Measurements from ENCODE around the gene CABP7.

CABP7 gene

DNA sequence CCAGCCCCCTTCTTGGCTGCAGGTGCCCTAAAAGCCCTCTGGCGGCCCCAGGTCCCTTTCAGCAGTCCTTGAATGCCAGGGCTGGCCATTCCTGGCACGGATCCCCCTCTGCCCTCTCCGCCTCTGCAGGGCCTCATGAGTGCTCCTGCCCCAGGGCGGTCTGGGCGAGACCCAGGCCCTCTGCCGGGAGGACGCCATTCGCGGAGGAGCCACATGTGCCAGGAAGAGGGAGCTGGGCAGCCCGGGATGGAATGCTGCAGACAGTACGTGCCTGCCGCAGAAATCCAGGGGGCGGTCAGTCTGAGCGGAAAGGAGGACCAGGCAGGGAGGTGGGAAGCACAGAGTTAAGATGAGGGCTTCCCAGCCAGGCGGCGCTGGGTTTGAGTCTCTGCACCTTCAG lies 2.8 kb downstream of the CABP7 start:
- no peak for DNase-seq (ENCODE audit: low read depth in 2 of 2, low spot score in 1 of 2)

DNA sequence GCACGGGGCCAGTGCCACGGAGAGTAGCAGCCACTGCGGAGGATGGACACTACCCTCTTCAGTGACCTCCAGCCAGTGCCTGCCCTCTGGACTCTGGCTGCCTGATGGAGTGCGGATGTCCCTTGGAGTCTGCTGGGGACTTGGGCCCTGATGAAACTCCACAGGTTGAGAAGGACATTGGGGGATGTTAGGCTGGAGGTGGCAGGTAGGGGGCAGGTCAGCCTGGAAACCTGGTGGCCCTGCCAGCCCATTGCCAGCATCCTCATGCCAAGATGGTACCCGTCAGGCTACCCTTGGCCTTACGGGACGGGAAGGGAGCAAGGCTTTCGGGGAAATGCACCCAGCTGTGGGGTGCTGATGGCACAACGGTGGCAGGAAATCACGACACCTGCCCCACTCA lies 4.0 kb downstream of the CABP7 start:
- no peak for DNase-seq (ENCODE audit: low read depth in 2 of 2, low spot score in 1 of 2)

DNA sequence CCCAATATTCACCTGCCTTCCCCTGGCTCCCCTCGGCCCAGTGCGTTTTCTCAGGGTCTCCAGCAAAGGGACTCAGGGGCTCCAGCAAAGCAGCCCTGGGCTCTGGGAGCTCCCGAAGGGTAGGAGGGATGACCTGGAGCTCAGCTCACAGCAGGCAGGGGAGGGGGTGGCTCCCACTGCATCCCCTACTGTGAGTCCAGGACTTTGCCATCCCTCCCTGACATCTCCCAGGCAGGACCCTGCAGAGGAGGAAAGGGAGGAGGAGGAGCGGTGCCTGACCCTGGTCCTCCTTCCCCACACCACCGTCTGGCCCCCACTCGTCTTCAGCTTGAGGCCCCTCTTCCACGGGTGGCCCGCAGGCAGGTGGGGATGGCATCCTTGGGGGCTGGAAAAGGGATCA lies 5.0 kb downstream of the CABP7 start:
- no peak for DNase-seq (ENCODE audit: low read depth in 2 of 2, low spot score in 1 of 2)

DNA sequence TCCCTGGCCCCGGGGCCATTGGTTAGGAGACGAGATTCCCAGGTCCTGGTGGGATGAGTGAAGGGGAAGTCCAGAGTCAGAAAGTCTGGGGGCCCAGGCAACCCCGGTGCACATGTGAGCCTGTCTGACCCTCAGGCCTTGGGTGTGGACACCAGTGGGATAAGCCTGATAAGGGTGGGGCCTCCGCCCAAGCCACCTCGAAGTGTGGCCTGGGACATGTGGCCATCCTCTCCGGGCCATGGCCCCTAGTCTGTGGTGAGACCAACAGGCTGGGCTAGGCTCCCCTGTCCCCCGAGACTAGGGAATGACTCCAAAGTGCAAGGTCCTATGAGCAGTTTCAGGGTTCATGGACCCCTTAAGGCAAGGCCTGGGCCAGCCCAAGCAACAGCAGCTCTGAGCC lies 6.3 kb downstream of the CABP7 start:
- DNase-seq (ENCODE audit: low read depth in 2 of 2, low spot score in 1 of 2) = no peak

DNA sequence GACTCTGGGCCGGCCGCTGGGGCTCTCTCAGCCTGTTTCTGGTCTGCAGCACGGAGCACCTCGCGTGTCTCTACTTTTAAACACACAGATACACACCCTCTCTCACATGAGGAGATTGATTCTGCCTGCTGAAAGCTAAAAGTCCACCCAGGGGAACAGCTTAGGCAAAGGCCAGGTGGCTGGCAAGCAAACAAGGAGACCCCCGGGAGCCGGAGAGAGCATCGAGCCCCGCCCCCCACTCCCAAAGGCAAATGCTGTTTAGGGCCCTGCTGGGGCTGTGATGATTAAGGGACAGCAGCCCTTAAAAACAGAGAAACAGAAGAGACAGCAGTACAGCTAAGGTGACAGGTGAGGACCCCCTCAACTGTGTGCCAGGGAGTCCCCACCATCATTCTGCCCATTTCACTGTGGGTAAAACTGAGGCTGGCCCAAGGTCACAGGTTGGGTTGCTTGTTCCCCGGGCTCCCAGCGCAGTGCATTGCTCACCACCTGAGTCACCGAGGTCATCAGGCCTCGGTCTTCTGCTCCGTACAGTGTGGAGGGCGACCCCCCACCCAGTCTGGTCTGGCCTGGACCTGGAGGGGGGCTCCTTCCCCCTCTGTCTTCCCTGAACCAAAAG lies 6.8 kb downstream of the CABP7 start:
- DNase-seq (ENCODE audit: low read depth in 2 of 2, low spot score in 1 of 2) = no peak

DNA sequence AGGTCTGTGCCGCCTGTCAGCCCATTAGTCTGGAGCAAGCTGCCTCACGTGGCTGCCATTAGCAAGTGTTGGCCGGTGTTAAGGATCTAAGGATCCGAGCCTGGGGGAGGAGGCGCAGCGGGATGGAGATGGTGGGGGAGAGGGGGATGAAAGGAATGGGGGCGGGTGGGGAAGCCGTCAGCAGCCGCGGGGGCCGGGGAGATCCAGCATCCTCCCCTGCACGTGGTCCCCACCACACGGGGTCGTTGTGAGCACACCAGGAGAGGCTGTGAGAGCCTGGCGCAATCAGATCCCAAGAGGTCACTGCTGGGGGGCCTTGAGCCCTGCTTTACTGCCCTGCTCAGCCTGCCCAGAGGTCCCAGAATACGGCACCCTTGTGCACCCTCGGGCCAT lies 7.3 kb downstream of the CABP7 start:
- DNase-seq (ENCODE audit: low read depth in 2 of 2, low spot score in 1 of 2) = no peak

DNA sequence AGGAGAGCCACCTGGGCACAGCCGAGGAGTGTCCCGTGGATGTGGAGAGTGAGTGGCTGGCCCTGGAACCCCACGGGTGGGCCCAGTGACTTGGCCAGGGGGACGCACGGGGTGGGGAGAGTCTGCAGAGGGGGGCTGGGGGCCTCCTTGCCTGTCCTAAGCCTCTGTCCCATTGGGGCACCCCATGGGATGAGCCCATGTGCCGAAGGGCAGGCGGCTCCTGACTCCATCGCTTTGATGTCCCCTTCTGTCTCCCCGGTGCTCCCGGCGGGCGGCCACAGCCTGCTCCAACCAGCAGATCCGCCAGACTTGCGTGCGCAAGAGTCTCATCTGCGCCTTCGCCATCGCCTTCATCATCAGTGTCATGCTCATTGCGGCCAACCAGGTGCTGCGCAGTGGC lies 9.4 kb downstream of the CABP7 start:
- no peak for DNase-seq (ENCODE audit: low read depth in 2 of 2, low spot score in 1 of 2)

DNA sequence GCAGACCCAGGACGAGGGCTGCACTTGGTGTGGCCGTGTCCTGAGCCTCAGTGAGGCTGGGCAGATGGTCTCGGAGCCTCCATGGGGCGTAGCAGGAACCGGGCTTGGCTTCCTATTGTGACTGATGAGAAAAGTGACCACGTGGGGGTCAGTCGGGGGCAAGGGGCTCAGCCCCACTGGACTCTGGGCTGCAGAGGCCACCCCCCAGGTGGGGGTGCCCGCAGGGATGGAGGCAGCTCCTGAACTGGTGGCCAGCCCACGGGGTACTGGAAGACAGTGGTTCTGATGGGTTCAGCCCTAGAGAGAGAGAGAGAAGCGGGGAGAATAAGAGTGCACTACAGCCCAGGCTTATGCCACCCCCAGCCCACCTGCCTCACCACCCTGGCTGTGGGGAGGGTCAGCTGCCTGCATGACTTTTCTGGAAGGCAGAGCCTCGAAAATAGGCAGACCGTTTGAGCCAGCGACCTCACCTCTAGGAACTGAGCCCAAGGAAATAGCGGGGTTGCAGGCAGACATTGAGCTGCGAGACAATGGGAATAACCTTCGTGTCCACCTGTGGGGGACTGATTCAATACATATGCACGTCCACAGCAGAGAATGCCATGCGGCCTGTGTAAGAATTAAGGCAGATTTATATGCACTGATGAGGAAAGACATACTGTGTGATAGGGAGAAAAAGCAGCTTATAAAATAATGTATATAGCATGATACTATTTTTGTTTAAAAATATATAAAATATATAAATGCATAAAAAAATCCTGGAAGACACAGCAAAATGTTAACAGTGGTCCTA lies 11.5 kb downstream of the CABP7 start:
- no peak for DNase-seq (ENCODE audit: low read depth in 2 of 2, low spot score in 1 of 2)

DNA sequence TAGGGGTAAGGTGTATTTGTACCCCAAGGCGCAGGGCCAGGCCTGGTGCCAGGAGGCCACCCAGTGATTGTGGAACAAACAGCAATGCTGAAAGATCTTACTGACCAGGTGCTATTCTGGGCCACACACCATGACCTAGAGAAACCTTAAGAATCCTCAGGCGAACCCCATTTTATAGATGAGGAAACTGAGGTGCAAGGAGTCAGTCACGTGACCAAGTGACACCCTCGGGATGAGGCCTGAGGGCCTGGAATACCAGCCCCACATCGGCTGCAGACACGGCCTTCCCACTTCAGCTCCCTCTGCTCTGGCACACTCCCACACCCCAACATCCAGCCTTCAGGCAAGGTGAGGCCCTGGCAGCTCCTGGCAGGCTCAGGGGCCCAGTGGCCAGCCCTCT lies 13.1 kb downstream of the CABP7 start:
- no peak for DNase-seq (ENCODE audit: low read depth in 2 of 2, low spot score in 1 of 2)

DNA sequence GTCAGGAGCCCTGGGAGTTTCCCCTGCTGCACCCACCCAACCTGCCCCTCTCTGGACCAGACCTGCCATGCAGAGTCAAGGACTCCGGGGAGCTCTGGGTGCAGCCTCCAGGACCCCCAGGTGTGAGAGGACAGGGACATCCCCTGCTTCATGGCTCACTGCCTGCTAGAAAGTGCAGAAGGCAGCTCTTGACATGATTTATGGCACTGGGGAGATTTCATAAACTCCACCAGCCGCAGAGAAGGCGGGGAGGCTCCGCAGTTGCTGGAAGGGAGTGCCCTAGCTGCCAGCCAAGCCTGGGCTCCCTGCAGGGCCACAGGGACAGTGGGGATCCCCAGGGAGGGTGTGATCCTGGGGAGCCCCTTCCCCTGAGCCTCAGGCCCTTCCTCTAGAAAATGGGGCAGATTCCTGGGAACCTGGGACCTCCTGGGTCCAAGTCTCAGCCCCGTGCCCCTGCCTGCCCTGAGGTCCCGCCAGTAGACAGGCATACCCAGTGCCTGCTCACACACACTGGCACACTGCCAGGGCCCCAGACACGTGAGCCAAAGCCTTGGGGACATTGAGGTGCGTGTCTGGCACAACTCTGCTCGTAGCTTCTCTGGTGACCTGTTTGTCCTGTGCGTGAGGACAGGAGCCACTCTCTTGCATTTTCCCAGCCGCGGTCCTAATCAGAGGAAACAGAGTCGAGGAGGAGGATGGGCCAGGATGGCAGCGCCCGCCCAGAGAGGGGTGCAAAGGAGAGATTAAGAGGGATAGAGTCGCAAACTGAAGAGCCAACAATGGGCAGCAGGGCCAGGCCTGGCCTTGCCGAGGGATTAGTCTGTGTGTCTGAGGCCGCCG lies 13.8 kb downstream of the CABP7 start:
- no peak for DNase-seq (ENCODE audit: low read depth in 2 of 2, low spot score in 1 of 2)

DNA sequence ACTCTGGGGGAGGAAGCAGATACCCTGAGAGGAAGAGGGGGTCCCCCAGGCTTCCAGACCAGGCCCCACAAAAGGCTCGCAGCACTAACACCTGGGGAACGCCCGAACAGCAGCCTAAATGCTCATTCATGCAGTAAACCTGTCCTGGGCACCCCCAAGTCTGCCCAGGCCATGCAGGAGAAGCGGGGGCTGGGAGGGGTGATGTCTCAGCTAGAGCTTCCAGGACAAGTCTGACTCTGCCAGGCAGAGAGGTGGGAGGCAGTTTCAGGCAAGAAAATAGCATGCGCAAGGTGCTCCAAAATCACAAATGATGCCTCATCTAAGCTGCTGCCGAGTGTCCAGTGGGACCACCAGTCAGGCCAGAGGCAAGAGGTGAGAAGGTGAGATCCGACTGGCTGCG lies 14.6 kb downstream of the CABP7 start:
- no peak for DNase-seq (ENCODE audit: low read depth in 2 of 2, low spot score in 1 of 2)

DNA sequence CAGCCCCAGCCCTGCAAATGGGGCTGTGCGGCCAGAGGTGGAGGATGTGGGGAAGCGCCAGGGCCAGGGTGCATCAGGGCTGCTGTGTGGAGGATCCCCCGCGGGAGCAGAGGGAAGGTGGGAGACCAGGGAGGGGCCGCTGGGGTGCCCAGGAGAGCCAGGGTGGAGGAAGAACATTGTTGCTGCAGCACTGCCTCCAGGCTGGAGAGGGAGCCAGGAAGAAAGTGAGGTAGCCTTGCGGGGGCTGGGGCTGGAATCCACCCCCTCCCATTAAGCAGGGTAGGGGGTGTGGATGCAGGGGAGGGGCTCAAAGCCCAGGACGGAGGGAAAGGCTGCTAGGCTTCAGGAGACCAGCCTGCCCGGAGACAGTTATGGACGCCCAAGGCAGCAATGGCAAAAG lies 15.0 kb downstream of the CABP7 start:
- DNase-seq (ENCODE audit: low read depth in 2 of 2, low spot score in 1 of 2) = no peak

DNA sequence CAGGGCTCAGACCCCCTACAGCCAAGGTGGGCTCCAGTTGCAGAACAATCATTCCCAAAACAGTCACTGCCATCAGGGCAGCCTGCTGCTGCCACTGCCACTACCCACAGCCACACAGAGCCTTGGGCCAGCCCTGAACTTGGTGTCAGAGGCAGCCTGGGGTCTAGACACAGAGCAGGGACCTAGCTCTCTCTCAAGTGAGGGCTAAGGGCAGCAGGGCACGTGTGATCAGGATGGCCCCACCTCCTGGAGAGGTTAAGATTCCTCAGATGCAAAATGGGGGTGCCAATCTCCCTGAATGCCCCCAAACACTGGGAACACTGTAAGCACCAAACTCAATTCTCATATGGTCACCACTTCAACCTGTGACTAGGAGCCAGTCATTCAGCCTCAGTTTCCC lies 15.6 kb downstream of the CABP7 start:
- no peak for DNase-seq (ENCODE audit: low read depth in 2 of 2, low spot score in 1 of 2)

DNA sequence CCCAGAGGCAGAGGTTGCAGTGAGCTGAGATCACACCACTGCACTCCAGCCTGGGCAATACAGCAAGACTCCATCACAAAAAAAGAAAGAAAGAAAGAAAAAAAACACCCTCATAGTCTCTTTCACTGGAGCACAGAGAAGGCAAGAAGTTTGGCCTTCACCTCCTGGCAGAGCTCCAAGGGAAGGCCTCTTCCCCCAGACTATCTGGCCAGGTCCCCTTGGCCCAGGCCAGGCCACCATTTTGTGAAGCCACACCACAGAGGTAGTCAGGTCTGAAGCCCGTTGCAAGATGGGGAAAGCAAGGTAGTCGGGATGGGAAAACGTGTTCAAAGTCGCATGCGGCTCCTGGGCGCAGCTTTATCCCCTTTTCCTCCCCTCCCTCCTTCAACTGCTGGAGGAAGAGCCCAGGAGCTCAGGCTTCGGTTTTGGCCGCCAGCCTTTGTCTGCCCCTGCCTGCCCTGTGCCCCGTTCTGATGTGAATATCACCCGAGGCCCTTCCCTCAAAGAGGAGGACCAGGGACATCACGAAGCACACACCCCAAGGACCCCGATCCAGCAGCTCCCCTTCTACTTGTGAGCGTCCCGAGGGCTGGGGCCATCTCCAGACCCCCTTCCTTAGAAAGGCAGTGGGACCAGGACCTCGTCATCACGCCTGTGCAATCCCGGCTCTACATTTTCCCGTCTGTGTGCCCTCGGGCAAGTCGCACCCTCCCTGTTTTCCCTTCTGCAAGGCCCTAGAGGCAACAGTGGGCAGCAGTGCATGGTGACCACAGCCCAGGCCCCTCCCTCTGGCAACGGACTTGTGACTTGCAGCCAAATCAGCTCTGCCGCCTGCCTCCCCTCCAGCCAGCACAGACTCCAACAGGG lies 17.7 kb downstream of the CABP7 start:
- no peak for DNase-seq (ENCODE audit: low read depth in 2 of 2, low spot score in 1 of 2)

DNA sequence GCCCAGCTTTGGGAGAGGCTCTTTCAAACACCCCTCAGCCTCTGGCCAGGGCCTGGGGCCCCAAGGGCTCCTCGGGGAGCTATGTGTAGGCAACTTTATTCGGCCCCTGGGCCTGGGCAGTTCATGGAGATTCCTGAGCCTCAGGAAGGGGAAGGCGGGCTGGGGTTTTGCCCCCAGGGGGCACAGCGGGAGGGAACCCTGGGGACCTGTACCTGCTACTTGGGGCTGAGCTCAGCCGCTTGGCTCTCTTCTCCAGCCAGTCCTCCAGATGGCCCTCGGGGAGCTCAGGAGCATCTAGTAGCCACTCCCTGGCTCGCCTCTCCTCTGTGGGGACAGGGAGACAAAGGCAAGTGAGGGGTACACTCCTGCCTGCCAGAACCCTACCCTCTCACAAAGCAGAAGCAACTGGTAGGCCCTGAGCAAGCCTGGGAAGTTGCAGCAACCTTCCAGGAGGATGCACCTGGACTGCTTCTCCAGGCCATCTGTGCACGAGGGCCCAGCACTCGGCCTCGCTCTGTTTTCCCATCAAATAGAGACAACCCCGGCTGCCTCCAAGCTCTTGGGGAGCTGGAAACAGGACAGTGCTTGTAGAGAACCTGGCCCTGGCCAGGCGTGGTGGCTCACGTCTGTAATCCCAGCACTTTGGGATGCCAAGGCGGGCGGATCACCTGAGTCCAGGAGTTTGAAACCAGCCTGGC lies 18.5 kb downstream of the CABP7 start:
- no peak for DNase-seq (ENCODE audit: low read depth in 2 of 2, low spot score in 1 of 2)

DNA sequence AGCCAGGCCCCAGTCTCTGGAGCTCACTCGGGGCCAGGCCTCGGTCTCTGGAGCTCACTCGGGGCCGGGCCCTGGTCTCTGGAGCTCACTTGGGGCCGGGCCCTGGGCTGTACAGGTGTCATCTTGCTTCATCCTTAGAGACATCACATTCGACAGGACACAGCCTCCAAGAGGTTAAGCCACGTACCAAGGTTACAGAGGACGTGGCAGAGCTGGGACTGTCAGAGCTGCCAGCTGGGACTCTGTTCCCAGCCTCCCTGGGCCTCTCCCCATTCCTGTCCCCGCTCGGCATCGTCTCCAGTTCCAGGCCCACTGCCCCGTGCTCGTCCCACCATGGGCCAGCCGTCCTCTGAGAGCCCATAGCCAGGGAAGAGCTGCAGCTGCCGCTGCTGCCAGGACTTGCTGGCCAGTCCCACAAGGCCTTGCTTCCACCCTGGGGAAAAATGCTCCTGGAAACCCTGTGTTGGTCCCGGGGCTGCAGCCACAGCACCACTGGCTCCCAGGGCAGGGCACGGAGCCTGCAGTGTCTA lies 19.6 kb downstream of the CABP7 start:
- no peak for DNase-seq (ENCODE audit: low read depth in 2 of 2, low spot score in 1 of 2)

DNA sequence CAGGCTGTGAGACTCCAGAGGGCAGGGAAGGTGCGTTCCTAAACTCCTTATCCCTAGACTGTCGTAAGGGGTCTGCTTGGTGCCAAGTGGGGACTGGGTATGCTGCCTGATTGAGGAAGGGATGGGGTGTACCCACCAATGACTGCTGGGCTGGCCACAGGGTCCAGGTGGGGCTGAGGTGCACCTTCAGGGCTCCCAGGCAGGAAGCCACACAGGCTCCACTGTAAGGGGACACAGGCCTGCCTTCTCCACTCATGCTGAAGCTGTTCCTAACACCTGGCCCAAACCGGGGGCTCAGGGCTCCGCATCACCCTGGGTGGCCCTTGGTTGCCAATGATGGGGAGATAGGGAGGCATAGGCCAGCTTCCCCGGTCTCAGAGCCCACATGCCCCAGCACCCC lies 20.4 kb downstream of the CABP7 start:
- no peak for DNase-seq (ENCODE audit: low read depth in 2 of 2, low spot score in 1 of 2)

DNA sequence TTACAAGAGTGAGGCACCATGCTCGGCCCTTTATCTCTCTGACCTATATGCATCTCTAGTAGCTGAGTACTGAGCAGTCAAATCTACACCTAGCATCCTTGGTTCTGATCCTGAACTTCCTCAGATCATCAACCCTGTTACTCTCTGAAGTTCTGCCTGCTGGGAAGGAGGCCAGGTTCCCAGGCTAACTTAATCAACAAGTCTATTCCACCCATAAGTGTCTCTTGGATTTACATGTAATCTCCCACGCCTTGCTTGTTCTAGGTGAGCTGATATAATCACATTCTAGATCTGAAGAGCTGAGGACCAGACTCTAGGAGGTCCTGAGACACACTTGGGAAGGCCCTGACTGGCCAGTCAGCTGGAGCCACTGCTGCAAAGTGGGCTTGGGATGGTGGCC lies 22.1 kb downstream of the CABP7 start:
- DNase-seq (ENCODE audit: low read depth in 2 of 2, low spot score in 1 of 2) = no peak

DNA sequence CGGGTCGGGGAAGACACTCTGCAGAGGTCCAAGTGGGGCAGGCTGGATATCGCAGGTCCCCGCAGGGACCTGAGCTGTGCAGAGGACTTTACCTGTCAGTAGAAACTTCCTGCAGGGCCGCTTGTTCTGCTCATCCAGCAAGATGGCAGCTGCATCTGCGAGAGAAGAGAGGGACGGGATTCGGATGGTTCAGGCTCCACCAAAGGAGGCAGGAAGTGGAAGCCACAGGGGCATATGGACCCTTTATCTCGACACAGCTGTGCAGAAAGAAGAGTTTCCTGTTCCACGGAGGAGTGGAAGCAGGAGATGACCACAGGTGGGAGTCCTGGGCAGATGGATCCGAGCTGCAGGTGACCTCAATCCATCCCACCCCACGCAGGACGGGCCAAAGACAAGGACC lies 22.5 kb downstream of the CABP7 start:
- no peak for DNase-seq (ENCODE audit: low read depth in 2 of 2, low spot score in 1 of 2)

DNA sequence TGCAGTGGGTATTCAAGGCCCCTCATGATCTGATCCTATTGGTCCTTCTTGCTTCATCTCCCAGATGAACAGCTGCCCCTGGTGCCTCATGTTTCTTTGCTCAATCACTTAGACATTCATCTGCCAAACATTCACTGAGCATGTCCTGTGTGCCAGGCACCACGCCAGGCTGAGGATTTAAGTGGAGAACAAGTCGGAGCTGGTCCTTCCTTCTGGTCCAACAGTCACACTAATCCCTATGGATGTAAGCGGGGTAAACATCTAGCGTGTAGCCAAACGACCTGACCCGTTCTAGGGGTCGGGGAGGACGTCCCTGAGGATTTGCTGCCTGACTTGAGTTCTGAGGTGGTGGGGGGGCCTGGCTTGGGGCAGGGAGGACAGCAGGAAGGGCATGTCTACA lies 25.1 kb downstream of the CABP7 start:
- no peak for DNase-seq (ENCODE audit: low read depth in 2 of 2, low spot score in 1 of 2)
